CMK (cell line): Measurements from ENCODE around the gene SALL1.

Experiments used
- DNase-seq: peaks from one replicate; pipeline ENCODE4 v3.0.0-alpha.2; 2010; ENCODE audit warnings: low read depth

Gene SALL1

GRCh38 chr16:51156807-51157200 is 5.7 kb upstream of the SALL1 start:
- no peak for DNase-seq

GRCh38 chr16:51155820-51156806 is 5.0 kb upstream of the SALL1 start:
- DNase-seq, result no peak

DNA sequence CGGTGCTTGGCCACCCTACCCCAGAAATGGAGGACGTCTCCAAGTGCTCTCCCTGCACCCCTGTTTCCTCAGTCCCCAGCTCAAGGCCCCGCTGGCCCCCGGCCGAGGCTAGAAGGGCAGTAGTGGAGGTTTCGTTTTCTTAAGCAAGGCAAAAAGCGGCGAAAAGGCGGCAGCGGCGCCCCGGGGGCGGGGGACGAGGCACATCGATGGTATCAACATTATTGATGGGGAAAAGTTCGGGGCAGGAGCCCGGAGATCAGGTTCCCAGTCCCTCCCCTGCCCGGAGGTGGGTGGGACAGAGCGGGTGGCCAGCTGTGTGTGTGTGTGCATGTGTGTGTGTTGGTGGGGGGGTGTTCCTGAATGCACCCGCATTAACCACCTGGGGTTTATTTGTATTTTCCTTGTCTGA is 4.1 kb upstream of the SALL1 start:
- DNase-seq, result no peak

DNA sequence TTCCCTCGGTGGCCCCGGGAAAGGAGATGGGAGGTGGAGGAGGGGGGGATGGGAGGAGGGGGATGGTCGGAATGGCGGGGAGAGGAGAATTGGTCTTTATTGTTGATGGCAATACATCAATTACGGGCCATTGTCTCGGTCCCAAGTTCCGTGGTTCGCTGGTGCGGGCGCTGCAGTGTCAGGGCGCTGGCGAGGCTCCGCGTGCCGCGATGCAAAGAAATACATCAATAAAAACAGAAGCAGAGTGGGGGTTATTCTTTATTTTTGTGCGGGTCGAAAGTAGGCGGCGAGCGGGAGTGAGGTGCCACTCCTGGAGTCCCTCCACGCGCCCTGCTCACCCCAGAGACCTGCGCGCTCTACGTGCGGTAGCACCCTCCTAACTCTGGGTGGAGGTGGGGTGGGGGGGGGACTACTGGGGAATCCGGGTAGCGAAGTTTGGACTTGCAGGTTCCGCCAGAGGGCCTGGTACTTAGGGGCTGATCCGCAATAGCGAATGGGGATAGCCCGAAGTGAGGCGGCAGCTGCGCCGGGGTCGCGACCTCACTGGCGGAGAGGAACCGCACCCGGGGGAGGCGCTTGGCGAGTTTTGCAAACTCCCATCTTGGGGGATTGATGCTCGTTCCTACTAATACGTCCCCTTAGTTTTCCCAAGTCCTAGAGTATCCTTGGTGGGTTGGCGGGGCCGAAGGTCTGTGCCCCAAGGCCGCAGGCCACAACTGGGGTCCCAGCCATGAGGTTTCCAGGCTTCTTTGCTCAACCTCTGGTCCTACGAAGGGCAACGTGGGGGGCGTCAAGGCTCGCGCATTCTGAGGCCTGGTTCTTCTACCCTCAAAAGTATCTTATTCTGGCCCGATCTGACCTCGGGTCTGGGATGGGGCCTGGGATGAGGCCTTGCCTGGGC is 3.5 kb upstream of the SALL1 start:
- no peak for DNase-seq

DNA sequence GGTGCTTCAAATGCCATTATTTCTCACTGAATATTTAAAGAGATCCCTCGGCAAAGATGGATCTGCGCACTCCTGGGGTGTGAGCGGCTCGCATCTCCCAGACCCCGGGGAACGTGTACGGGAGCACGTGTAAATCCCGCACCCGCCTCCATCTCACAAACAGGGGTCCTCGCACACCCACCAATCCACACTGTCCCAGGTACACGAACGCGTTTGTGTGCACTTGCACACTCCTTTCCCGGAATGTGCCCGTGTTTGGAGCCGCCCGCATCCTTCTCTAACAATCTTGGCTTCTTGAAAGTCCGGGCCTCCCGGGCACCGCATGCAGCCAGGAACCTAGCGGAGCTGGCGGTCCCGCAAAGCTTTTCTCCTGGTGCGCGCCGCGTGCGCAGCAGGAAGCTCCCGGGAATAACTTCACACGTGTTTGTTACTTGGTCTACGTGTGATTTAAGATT is 2.5 kb upstream of the SALL1 start:
- no peak for DNase-seq

DNA sequence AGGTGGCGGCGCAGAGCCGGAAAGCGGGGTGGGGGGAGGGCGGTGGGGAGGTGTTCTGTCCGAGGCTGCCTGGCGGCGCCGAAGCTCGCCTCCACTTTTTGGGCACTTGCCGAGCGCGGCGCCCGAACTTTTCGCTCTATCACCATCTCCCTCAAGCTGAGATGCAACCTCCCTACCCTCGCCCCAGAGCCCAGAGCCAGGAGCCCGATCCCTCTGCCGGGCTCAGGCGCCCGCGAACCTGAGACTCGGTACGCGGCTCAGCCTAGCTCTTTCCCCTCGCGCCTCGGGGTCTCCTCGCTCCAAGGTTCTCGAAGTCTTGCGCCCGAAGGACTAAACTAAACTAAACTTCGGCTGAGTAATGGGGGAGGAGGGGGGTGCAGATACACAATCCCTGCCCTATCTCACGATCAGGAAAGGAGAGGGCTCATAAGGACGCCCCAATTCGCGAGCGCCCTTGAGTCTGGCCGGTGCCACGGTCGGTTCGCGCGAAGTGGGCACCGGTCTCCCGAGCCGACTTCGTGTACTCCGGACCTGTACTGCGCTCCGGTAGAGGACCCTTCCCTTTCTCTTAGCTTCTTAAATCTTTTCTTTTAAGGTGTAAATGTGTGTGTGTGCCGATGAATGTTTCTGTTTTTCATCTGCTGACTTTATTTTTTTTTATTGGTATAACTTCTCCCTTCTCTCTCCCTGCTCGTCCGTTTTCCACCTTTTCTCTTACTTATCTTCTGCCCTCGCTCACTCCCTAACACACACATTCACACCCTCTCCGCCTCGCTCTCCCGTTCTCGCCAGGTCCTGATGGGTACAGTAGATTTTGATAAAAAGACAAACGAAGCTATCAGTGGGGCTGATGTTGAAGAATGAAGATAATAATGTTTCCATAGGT is 1.9 kb upstream of the SALL1 start:
- no peak for DNase-seq

DNA sequence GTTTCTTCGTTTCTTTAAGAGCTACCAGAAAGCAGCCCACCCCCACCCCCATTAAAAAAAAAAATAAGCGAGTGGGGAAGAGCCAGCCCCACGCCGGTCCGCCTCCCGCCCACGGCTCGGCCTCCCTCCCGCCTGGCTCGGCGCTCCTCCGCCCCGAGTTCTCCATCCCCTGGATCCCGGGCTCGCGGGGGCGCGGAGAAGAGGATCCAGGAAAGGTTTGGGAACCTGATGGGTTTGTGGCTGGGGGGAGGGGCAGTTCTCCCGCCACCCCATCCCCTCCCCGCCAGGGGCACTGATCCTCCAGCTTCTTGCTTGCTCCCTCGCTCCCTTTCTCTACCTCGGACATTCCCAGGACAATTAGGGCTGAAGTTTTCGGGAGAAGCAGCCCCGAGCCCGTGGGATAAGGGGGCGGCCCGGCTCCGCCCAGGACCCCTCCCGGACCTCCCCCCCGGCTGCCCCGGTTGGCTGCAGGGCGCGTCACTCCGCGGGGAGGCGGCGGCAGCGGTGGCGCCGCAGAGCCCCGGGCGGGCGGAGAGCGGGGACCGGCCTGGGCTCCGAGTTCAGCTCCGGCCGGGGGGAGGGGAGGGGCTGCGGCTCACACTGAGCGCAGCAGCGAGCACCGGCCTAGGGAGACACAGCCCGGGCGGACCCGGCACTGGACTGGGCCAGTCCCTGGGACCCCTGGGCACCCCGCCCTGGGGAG is 1.0 kb upstream of the SALL1 start:
- DNase-seq, result no peak

GRCh38 chr16:51151435-51151960 is 428 bp upstream of the SALL1 start:
- no peak for DNase-seq

- DNase-seq, result no peak
Measured at GRCh38 chr16:51150165-51150887, 744 bp downstream of the SALL1 start.

GRCh38 chr16:51149721-51150164 is 1.3 kb downstream of the SALL1 start:
- no peak for DNase-seq

DNA sequence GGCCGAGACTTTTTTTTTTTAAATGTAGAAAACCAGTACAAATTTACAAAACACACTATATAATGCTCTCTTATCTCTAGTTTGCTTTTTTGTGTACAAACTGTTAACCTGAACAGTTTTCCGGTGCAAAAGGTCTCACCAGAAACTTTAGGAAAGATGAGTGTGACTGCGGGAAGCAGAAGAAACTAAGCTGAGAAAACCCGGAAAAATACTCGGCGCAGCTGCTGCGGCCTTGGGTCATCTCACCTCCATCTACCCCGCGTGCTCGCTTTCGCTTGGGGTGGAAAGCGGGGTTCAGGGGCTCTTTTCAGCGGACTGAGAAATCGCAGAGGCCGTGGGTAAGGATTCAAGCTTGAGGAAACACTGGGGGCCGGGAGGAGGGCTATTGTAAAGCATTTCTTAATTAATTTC is 1.8 kb downstream of the SALL1 start:
- no peak for DNase-seq

GRCh38 chr16:51148678-51149228 is 2.3 kb downstream of the SALL1 start:
- no peak for DNase-seq

DNA sequence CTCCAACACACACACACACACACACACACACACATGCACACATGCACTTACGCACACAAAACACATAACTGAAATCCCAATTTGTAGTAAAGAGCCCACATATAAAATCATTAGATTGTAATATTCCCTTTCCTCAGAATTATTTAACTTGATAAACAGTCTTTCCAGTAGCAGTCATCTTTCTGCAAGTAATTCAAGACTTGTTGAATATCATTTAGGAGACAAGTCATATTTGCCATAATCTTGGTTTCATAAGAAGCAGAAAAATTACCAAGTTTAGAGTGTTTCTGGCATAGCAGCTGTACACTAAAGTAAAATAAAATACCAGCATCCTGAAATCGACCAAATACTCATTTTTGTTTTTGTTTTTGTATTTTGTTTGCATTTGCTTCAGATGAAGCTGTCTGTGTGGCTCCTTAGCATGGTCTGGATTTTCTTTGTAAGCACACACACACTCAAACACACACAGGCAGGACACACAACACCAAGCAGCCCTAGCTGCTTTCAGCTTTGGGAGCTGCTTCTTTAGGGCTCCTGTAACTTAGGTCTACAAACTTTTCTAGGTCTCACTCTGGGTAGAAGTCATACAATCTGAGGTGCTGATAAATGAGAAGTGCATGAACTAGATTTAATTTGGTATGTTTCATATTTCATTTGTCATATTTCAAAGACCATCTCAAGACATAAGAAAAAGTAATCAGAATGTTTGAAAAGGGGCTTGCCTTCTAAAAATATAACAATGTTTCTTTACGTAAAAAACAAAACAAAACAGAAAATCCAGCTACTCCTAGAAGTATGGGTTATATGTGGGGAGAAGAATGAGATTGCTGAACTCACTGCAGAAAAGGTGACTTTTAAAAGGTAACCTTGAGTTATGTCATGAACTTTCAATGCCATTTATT is 3.0 kb downstream of the SALL1 start:
- DNase-seq, result no peak

DNA sequence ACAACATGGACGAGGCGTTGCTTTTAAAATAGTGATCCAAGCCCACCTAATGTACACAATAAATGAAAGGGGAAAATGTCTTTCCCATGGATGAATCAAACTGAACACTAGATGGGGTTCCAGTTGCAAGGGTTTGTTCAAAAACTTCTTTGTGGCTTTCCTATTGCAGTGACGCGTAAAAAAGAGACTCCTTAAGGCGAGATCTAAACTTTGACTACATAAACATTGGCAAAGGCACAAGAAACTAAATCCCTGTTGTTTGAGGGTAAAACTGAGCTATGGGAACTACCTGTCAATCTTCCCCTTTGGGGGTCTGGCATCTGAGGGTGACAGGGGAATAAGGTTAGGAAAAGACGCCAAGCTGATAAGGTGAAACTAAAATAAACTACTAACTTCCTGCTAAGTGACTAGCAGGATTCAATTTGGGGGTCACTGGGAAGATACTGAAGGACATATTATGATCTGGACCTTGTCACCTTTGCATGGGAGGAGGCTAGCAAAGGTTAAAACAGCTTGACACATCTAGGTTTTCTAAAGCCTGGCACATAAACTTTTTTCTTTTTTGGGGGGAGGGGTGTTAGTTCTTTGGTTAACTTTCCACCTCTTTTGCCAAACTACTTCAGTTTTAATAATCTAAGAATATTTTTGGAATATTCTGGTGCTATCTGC is 4.7 kb downstream of the SALL1 start:
- DNase-seq, result no peak

- no peak for DNase-seq
Measured at GRCh38 chr16:51144203-51144602, 6.9 kb downstream of the SALL1 start.

DNA sequence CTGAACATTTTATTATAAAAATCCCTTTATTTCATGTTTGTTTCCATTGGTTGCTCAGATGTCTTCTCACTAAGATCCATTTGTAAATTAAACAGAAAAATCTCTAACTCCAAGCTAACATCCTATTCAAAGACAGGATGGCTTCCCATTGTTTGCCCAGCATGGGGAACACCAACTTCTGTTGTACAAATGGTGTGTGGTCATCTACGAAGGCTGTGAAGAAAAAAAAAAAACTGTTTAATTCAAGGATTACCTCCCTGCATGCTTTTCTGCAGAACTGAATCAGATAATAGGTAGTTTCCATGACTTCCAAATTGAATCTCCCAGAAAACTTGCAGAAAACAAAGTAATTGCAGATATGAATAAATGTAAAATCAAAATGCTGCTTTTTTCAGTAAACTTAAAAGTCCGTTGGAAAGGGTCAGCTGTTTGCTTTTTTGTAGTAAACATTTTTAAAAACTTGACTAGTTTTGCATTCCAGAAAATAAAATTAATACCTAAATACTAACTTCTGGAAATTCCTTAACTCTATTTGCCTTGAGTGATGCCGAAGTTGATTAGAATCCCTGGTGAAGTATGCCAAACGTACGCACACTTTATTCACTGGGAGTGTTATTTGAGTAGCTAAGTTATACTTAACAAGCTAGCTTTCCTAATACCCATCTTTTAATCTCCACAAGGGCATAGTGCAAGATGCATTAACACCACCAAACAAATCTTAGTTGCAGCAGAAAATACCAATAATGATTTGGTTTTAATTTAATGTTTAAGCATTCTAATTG is 7.7 kb downstream of the SALL1 start:
- DNase-seq, result no peak

GRCh38 chr16:51141541-51141940 is 9.5 kb downstream of the SALL1 start:
- no peak for DNase-seq
